ENCODE measurements around the gene PLTP. TPM values are rescaled to one million over a fixed set of nuclear protein-coding genes. Genes with fewer than 3 reads are reported as not detected.
"Not testable (repeated sequence)": the region's sequence is repeated elsewhere in the genome, so short reads cannot be mapped to it uniquely, and the experiment has no call there.

Gene PLTP
- total RNA-seq, 1 donor: 107 TPM

GRCh38 chr20:45902199-45902701 is 9.7 kb downstream of the PLTP start:
- DNase-seq (ENCODE audit: low read depth): no peak
- no peak for TF ChIP-seq CTCF (IDR thresholded peaks at IDR 0.05; ENCODE audit: insufficient read depth, low read length)
- no peak overlapping the region for H3K4me3 ChIP-seq (ENCODE audit: low read depth, low read length)

GRCh38 chr20:45901332-45901731 is 10.6 kb downstream of the PLTP start:
- not testable (repeated sequence) for DNase-seq (ENCODE audit: low read depth); H3K4me3 ChIP-seq (ENCODE audit: low read depth, low read length)

- TF ChIP-seq CTCF (IDR thresholded peaks at IDR 0.05; ENCODE audit: insufficient read depth, low read length): no peak
- H3K4me3 ChIP-seq (ENCODE audit: low read depth, low read length): no peak overlapping the region
- DNase-seq (ENCODE audit: low read depth): no peak
Measured at GRCh38 chr20:45899046-45899835, 12.7 kb downstream of the PLTP start.

GRCh38 chr20:45898285-45898684 is 13.7 kb downstream of the PLTP start:
- H3K4me3 ChIP-seq (ENCODE audit: low read depth, low read length): no peak overlapping the region
- TF ChIP-seq CTCF (IDR thresholded peaks at IDR 0.05; ENCODE audit: insufficient read depth, low read length): no peak
- no peak for DNase-seq (ENCODE audit: low read depth)

GRCh38 chr20:45897692-45898091 is 14.3 kb downstream of the PLTP start:
- no peak for TF ChIP-seq CTCF (IDR thresholded peaks at IDR 0.05; ENCODE audit: insufficient read depth, low read length)
- no peak overlapping the region for H3K4me3 ChIP-seq (ENCODE audit: low read depth, low read length)
- no peak for DNase-seq (ENCODE audit: low read depth)

GRCh38 chr20:45897289-45897688 is 14.7 kb downstream of the PLTP start:
- no peak for TF ChIP-seq CTCF (IDR thresholded peaks at IDR 0.05; ENCODE audit: insufficient read depth, low read length)
- no peak for DNase-seq (ENCODE audit: low read depth)
- no peak overlapping the region for H3K4me3 ChIP-seq (ENCODE audit: low read depth, low read length)

GRCh38 chr20:45896641-45897161 is 15.3 kb downstream of the PLTP start:
- no peak for TF ChIP-seq CTCF (IDR thresholded peaks at IDR 0.05; ENCODE audit: insufficient read depth, low read length)
- no peak overlapping the region for H3K4me3 ChIP-seq (ENCODE audit: low read depth, low read length)
- DNase-seq (ENCODE audit: low read depth): no peak
